Ramos (cell line): ENCODE measurements around the gene BANK1.

Source experiments
- in situ Hi-C: fragments of 300-500 bp; cut with MboI; formaldehyde crosslinking; loops from one replicate; pipeline ENCODE4 v1.14.3; 2022; ENCODE audit warnings: low sequenced_read_pairs; ENCODE audit not compliant: unreplicated experiment

The BANK1 gene

DNA sequence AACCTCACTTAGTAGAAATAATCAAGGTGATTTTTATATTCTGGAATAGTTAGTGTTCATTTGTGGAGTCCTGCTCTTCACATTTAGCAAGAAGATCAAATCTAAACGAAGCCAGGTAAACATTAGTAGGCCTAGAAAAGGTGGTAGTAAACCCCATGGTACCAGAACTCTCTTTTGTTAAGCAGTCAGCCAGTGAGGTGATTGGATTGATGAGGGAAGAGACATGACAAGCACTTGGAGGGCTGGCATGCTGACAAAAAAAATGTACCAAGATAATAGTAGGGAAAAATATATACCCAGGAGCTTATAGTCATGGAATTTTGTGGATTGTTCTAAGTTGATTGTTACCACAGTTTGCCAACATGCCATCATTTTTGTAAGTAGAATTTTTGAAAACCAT, 163.8 kb downstream of the BANK1 start:
- in situ Hi-C loops, result no loop called here

DNA sequence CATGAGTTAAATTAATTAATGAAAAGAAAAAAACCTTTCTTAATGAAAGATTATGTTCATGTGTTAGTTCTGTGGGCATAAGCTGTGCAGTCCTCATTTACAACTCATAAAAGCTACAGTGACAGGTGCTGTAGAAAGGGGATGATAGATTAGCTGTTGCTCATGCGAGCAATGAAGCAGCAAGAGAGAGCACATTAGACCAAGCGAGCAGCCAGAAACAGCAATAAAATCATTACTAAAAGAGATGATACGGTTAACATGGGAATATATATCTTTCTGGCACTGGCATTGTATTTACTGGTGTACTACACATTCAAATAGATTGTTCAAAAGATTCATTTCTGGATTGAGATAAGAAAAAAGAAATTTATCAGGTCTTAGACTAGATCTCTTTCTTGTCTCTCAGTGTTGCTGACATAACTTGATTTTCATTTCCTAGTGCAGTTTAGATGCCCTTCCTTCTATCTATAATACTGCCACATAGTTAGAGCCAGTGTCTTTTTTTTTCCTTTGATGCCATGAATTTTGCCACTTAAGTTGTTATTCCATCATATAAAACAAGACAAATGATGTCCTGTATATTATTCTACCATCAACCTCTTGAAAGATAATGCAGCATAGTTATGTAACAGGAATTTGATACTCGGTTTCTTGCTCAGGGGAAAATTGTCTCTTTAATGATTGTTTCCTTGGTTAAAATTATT, 164.6 kb downstream of the BANK1 start:
- in situ Hi-C loops, result no loop called here

DNA sequence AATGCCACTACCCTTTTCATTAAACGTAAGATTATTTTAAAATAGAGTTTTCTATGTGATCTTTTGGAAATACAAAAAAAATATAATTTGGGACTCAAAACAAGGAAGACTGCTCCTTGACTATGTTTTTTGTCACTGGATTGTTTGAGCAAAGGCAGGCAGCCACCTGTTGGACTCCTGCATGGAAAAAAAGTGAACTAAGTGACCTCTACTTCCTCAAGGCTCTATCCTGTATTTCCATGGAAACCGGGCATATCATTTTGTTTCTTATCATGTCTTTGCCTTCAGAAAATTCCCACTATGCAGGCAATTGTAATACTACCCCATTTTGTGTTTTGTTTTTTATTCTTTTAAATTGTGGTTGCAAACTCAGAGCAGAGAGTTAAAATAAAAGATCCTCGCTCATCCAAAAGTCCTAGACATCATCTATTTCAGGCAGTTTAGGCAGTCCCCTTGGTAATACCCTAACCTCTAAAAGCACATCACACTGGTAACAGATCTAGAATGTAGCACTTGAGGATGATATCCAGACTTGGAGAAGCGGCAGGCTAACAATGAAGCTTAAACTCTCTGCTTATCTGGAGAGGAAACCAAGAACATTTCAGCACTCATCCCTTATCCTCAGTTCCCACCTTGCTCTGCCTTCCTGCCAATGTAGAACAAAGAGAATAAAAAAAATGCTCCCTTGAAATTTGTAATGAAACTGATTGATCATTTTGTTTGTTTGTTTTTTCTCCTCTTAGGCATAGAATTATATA, 165.7 kb downstream of the BANK1 start:
- in situ Hi-C loops, result no loop called here

DNA sequence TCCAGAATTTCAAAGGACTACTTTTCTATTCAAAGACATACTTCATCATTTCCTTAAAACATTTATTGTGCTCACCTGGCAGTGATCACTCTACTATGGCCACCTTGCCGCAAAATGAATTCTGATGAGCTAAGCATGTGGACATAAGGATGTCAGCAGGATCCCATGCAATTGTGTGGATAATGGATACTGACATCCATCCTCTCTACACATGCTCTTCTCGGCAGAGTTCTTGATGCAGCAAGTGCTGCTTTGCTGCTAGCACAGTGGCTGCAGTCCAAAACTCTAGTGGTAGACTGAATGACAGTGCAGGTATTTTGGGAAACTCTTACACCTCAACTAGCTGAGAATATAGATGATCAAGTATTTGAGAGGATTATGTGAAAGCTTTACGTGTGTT, 168.0 kb downstream of the BANK1 start:
- in situ Hi-C loops, result no loop called here

DNA sequence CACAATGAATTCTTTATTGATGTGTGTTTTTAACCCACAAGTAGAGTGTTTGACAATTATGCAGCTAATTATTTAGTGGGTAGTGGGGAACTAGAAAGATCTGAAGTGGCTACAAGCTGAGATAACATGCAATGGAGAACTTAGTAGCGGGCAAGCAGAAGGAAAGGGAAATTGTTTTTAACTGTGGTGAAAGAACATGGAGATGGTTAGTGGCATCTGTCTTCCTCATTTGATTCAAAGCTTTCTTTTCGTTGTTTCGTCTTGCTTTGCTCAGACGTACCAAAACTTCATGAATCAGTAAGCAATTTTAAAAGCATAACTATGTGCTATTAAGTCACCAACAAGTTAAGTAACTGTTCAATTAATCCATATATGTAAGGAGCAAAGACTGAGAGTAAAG, 169.9 kb downstream of the BANK1 start:
- in situ Hi-C loops, result no loop called here

DNA sequence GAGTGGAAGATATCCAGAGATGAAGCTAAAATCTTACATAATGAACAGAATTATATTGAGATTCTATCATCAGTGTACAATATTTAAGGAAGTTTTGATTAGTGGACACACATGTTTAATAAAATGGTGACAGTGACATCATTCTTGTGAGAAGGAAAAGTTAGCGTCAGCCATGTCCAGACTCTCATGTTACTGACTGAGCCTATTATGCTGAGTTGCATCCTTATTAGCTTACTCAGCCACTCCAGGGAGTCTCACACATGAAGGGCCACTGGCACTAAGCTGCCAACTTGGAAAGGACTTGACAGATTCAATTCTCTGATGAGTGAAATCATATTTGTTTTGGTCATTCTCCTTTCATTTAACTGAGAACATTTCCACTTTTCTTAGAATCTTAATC, 170.6 kb downstream of the BANK1 start:
- in situ Hi-C loops, result no loop called here

DNA sequence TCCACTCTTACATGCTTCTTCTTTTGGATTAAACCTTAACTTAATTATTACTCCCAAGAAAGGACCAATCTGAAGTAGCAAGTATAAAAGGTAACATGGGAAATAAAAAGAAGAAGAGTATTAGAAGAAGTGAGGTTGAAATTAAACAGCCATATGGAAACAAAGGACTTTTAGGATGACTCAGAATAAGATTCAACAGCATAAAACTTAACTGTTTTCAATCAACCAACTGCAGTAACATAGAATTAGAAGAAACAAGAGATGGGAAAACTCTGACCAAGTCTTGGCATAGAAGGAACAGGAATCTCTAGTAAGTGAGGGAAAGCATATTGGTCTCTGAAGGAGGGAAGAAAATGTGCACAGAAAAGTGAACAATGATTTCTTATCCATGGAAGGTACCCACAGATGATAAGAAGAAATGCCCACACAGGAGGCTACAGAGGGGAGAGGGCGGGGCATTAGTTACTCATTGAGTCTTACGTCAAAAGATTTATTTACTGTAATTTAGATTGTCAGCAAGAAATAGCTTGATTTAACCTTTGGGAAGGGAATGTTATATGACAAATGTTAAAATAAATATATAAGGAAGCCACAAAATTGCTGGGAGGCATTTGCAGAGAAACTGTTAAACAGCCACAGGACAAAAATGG, 177.3 kb downstream of the BANK1 start:
- in situ Hi-C loops, result no loop called here

DNA sequence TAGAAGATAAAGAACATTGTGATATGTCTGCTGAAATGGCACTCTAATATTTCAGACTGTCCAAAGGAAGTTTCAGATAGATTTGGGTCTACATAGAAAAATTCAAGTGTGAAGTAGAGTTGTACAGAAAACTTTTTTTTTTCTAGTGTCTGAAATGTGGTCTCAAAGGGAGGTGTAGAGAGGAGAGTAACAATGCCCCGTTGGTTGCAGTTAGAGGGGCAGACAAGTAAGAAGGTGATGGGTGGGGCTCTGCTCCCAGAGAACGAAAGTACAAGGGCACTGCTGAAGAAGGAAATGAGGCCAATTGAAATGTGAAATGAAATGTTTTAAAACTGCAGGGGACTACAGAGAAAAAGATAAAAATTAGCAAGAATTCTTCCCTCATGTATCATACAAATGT, 177.8 kb downstream of the BANK1 start:
- in situ Hi-C loops, result no loop called here

DNA sequence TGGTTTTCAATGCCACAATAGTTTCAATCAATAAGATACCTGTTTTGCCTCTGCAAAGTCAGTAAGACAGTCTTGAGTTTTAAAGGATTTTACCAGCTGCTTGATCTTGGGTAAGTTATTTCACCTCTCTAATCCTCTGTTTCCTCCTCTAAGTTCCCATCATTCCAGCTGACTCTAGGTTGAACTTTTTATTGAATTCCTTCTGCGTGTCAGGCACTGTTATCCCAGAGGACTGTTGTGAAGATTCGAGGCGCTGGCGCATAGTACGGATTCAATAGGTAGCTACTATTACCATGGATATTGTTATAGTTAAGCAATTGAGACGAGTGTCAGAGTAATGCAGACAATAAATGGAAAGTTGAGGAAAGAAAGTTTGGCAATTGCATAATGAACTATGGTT, 179.4 kb downstream of the BANK1 start:
- in situ Hi-C loops, result no loop called here

DNA sequence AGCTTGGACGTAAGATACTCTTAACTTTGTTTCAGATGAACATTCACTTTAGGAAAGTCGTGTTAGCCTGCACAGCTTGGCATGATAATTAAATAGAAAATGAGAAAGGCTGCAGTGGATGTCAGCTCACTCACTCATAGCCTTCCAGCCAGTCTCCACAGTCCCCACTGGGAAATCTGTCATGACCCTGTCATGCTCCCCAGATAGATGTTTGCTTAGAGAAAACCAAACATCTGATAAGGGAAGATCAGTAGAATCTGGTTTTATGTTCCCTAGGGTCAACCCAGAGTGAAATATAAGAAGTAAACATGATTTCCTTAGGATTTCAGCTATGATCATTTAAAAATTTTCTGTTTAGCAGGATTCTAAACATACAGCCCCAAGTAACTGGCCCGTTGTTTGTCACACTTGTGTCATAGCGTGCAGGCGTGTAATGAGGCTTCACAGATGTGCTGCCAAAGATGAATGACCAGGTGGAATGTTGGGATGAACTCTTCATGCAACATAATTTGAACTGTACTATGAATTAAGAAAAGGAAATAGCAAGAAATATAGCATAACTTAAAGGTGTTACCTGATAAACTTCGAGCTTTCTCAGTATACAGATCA, 180.1 kb downstream of the BANK1 start:
- in situ Hi-C loops, result no loop called here

DNA sequence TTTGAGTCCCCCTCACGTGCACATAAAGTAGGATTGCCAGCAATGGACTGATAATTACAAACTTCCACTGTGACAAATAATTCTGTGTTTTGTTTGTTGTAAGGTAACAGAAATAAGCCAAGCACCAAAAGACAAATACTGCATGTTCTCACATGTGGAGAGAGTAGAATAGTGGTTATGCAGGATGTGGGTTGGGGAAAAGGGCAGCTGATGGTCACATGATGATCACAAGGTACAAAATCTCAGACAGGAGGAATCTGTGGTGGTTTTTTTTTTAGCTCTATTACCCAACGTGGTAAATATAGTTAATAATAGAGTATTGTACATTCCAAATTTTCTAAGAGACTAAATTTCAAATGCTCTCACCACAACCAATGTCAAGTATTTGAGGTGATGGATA, 182.3 kb downstream of the BANK1 start:
- in situ Hi-C loops, result no loop called here

DNA sequence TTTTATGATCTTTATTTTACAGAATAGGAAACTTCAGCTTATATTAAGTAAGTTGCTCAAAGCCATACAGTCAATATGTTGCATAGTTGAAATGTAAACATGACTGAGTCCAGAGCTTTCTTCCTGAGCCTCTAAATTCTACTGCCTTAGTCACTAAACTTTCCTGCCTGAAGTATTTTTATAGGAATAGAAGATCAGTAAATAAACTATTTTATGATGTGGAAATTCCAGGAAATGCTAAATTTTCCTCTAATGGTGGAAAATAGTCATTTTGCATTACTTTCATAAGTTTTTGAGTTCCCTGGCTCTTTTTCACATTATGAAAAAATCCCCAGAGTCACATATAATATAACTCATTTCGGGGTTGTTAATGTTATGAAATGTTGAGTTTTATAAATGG, 182.8 kb downstream of the BANK1 start:
- in situ Hi-C loops, result no loop called here

DNA sequence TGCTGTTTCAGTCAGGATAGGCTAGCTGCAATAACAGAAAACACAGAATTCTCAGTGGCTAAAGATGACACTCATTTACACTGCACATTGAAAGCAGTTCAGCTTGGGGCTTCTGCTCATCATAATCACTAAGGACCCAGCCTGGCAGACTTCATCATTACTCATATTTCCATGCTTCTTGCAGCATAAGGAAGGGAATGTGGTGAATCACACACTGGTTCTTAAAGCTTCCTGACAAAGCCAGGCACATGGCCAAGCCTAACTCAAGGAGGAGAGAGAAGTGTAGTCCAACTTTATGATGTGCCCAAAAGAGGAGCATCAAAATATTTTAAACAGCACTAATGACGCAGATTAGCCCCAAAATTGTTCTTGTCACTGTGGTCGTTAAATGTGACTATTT, 186.5 kb downstream of the BANK1 start:
- in situ Hi-C loops, result no loop called here

DNA sequence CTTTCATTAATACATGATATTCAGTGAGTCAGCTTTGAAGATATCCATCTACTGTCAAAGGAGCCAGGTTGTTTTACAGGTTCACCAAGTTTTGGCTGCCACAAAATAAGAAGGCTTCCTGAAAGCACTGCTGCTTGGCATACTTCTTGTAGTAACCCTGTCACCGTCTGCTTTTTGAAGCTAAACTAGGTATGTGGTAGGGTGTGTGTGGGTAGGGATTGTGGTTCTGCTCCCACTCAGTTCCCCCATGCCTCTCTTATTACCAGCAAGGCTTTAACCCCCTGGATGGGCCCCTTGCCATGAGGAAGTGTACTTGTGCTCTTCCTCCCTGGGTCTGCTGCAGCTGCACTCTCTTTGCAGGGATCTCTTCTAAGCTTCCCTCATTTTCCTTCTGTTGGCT, 191.2 kb downstream of the BANK1 start:
- in situ Hi-C loops, result no loop called here

DNA sequence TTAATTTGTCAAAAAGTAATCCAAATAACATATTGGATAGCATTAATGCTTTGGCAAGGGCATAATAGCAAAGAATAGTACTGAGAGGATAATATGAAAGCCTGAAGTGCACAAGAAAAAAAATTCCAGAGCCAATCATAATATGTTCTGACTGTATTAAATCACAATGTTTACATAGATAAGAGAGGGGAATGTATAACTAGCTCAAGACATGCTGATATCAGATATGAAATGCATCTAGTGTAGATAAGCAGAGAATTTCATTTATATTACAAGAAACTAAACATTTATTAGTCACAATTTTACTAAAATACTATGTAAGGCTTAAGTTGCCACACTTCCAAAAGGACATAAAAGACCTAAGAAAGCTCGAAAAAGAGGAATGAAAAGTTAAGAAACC, 193.3 kb downstream of the BANK1 start:
- in situ Hi-C loops, result no loop called here

DNA sequence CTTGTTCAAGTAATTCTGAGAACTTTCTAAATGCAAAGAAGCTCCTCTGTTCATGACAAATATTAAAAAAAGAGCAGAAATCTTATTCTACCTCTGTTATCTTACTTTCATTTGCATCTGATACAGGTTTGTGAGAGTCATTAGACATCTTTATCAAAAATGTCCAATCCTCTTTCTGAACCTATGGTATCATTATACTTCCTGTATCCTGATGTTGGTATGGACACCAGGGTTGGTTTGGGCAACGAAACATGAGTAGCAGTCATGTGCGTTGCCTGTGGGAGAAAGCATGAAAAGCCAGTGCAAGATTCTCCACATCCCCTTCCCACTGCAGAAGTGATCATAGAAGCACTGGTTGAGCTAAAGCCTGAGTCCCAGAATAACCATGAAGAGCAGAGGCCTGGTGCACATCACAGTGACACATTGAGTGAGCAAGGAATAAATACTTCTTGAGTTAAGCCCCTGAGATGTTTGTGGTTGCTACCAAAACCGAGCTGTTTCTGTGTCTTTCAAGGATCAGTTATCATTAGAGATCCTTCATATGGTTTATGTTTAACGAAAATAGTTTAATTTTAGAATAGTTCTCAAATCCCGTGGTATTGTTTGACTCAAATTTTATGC, 197.2 kb downstream of the BANK1 start:
- in situ Hi-C loops, result no loop called here

DNA sequence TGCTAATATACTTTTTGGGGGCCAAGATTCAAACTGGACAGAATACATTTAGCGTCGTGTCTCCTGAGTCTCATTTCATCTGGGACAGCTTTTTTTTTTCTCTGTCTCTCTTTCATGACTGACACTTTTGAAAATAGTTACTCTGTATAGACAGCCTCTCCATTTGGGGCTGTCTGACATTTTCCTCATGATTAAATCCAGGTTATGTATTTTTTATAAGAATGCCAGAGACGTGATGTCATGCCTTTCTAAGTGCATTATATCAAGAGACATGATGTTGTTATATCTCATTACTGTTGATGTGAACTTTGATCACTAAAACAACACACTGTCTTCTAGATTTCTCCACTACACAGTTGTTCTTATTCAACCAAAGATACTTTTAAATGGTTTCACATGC, 199.0 kb downstream of the BANK1 start:
- in situ Hi-C loops, result no loop called here

DNA sequence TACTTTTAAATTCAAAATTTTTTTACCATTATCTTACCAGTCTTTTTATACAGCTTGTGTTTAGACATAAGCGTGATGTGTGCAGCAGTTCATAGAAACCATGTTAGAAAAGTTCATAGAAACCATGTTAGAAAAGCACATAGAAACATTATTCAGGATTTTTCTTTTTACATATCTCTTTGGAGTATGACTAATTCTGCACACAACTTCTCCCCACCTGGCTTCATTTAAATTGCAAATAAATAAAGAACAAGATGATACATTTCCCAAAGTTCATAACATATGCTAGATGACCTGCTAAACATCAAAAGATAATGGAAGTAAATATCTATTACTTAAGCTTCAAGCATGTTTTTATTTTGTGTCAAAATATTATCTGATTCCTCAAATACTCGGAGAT, 201.9 kb downstream of the BANK1 start:
- in situ Hi-C loops, result no loop called here

DNA sequence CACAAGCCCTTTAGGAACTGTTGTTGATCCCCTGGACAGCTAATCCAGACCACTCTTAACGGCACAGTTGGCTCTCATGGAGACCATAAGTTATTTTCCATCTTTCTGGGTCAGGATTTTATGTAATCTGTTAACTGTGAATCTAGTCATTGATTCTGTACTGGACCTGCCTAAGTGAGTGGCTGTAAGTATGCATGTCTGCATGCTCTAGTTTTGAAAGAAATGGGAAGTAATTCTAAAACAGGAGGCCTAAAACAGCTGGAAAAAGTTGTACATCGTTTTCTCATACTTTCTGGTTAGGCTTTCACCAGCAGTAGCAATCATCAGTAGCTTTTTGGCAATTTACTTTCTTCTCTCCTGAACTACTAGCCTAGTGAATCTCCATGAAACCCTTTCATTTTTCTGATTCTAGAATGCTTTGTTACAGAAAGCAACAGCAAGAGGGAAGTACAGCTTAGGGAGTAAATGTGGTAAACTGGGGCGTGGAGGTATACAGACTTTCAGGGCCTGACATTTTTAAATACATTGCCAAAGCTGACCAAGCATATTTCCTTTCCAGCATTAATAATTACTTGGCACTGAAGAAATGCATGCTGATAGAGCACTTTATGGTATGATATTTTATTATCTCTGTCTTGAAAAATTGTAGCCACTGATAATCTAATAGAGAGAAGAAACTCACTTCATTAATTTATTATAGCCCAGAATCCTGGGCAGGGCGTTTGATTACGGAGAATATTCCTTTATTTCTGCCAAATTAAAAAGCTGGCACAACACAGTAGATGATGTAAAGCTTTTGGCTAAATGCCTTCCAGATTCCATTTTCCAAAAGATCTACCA, 202.7 kb downstream of the BANK1 start:
- in situ Hi-C loops, result no loop called here
